WTC11 (cell line): ENCODE data around the gene PLEK.

ENCODE experiments used
- CTCF ChIP-seq: fragments of 200-600 bp; IDR thresholded peaks from 2 replicates; pipeline ENCODE4 v1.8.0; 2022; ENCODE audit warnings: antibody characterized with exemption
- FOXJ3 ChIP-seq: sonication (generic); formaldehyde crosslinking; IDR thresholded peaks from 2 replicates; pipeline ENCODE4 v1.9.0; 2021; ENCODE audit warnings: missing genetic modification reagents, mild to moderate bottlenecking, borderline replicate concordance
- IRF1 ChIP-seq: sonication (generic); formaldehyde crosslinking; IDR thresholded peaks from 2 replicates; pipeline ENCODE4 v1.8.0; 2023; ENCODE audit warnings: missing genetic modification reagents
- SMAD3 ChIP-seq: sonication (generic); formaldehyde crosslinking; IDR thresholded peaks from 2 replicates; pipeline ENCODE4 v1.8.0; 2022; ENCODE audit warnings: missing genetic modification reagents, mild to moderate bottlenecking, borderline replicate concordance
- TF ChIP-seq, protein P1 (sequence below): sonication (generic); formaldehyde crosslinking; IDR thresholded peaks from 2 replicates; pipeline ENCODE4 v1.8.0; 2022; ENCODE audit warnings: mild to moderate bottlenecking, missing genetic modification reagents
- TF ChIP-seq, protein P2 (sequence below): sonication (generic); formaldehyde crosslinking; IDR thresholded peaks from 2 replicates; pipeline ENCODE4 v1.8.0; 2022; ENCODE audit warnings: mild to moderate bottlenecking, missing genetic modification reagents
- TF ChIP-seq, protein P3 (sequence below): sonication (generic); formaldehyde crosslinking; IDR thresholded peaks from 2 replicates; pipeline ENCODE4 v1.8.0; 2022; ENCODE audit warnings: mild to moderate bottlenecking, missing genetic modification reagents

DNA sequence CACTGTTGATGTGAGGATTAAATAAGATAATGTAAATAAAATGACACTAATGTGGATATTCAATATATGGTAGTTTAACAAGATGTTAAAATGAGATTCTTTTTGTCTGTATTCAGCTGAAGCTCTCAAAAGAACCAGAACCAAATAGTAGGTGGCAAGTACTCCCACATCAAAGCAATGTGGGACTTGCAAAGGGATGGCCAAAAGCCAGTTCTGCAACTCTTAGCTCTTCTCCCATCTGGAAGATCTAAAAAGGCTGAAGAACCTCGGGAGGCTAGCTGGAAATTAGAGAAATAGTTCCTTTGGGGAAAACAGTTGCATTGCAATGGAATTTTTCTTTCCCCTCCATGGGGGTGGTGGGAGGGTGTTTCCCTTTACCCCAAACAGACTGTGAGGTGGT, 53.3 kb downstream of the PLEK start:
- TF ChIP-seq, protein P1, sequence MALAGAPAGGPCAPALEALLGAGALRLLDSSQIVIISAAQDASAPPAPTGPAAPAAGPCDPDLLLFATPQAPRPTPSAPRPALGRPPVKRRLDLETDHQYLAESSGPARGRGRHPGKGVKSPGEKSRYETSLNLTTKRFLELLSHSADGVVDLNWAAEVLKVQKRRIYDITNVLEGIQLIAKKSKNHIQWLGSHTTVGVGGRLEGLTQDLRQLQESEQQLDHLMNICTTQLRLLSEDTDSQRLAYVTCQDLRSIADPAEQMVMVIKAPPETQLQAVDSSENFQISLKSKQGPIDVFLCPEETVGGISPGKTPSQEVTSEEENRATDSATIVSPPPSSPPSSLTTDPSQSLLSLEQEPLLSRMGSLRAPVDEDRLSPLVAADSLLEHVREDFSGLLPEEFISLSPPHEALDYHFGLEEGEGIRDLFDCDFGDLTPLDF (CRISPR knock-in tag): no peak
- TF ChIP-seq CTCF: no peak
- TF ChIP-seq, protein P2, sequence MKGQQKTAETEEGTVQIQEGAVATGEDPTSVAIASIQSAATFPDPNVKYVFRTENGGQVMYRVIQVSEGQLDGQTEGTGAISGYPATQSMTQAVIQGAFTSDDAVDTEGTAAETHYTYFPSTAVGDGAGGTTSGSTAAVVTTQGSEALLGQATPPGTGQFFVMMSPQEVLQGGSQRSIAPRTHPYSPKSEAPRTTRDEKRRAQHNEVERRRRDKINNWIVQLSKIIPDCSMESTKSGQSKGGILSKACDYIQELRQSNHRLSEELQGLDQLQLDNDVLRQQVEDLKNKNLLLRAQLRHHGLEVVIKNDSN (CRISPR knock-in tag): no peak
- no peak for TF ChIP-seq IRF1 (CRISPR knock-in tag)
- no peak for TF ChIP-seq FOXJ3 (CRISPR knock-in tag)
- TF ChIP-seq SMAD3 (CRISPR knock-in tag): no peak
- TF ChIP-seq, protein P3, sequence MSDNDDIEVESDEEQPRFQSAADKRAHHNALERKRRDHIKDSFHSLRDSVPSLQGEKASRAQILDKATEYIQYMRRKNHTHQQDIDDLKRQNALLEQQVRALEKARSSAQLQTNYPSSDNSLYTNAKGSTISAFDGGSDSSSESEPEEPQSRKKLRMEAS (CRISPR knock-in tag): no peak
